K562 (cell line): ENCODE measurements around the gene GPR15LG. TPM values are rescaled to one million over a fixed set of nuclear protein-coding genes. Genes with fewer than 3 reads are reported as not detected.

Experiments
- JUNB ChIP-seq: fragments of 450-650 bp; formaldehyde crosslinking; conservative IDR thresholded peaks from 2 replicates; pipeline ENCODE4 v1.4.0; 2020; ENCODE audit warnings: mild to moderate bottlenecking
- POLR2B ChIP-seq: fragments of 450-650 bp; IDR thresholded peaks from 2 replicates; pipeline ENCODE4 v1.6.1; 2018; ENCODE audit warnings: low read depth; ENCODE audit not compliant: partially characterized antibody
- RBBP5 ChIP-seq: fragments of 200-600 bp; sonication (generic); IDR thresholded peaks from 2 replicates; pipeline ENCODE4 v1.6.1; 2012; ENCODE audit warnings: borderline replicate concordance, mild to moderate bottlenecking, low read length, control low read depth, inconsistent platforms; ENCODE audit not compliant: insufficient read depth, poor library complexity, severe bottlenecking
- REST ChIP-seq, 2 experiments: fragments of 450-650 bp; formaldehyde crosslinking in 1 of 2; IDR thresholded peaks; 2 replicates each; pipeline versions ENCODE4 v1.4.0 to v1.6.1; 2014 to 2020; ENCODE audit warnings: mild to moderate bottlenecking in 2 of 2, borderline replicate concordance in 1 of 2, low read depth in 1 of 2
- SMARCA5 ChIP-seq: fragments of 450-650 bp; IDR thresholded peaks from 2 replicates; pipeline ENCODE4 v1.6.1; 2016
- SMARCB1 ChIP-seq: IDR thresholded peaks from 2 replicates; pipeline ENCODE4 v1.6.1; 2011; ENCODE audit warnings: improper control_type of control experiment, low read depth; ENCODE audit not compliant: insufficient read length
- TAF9B ChIP-seq: fragments of 450-650 bp; IDR thresholded peaks from 2 replicates; pipeline ENCODE4 v1.6.1; 2018; ENCODE audit warnings: mild to moderate bottlenecking; ENCODE audit not compliant: partially characterized antibody
- ZBED1 ChIP-seq: IDR thresholded peaks from 2 replicates; pipeline ENCODE4 v1.6.1; 2014
- ZNF77 ChIP-seq: fragments of 250-450 bp; sonication (Bioruptor Pico); IDR thresholded peaks from 2 replicates; pipeline ENCODE4 v1.5.0; 2020
- polyA plus RNA-seq, 8 experiments: library from polyadenylated mRNA; depleted of rRNA in 4 of 8; stranded (reverse) in 5 of 8; unstranded in 3 of 8; fragments of >200 nt; fragmentation: Nextera tagmentation in 2 of 8; fragmentation: Illumina TruSeq in 1 of 8; extraction: Ambion mirVana in 2 of 8; extraction: Trizol in 1 of 8; gene quantifications; 2 replicates each; pipeline versions ENCODE4 v1.2.1 to v1.2.3, GENCODE V29; 2011 to 2014; ENCODE audit warnings: inconsistent platforms in 1 of 8, missing spikeins in 1 of 8
- total RNA-seq, 7 experiments: library from RNA; depleted of rRNA in 6 of 7; stranded (reverse); fragments of >200 nt in 6 of 7; fragmentation: Illumina TruSeq in 2 of 7; extraction: Trizol in 2 of 7; gene quantifications; 2 replicates each; pipeline versions ENCODE4 v1.2.1 to v1.2.3, GENCODE V29; 2011 to 2021; ENCODE audit warnings: low replicate concordance in 1 of 7

The GPR15LG gene
- total and polyA plus RNA-seq, 9 of the 15 experiments (the other 6 are each of a cell fraction or from before 2014, with no cell fraction given), result 0.51 TPM; not detected in 8

- no peak for TF ChIP-seq POLR2B
- TF ChIP-seq ZBED1, result no peak
- TF ChIP-seq SMARCB1, result no peak
- no peak for TF ChIP-seq JUNB
- TF ChIP-seq TAF9B, result no peak
- TF ChIP-seq ZNF77, result no peak
- no peak for TF ChIP-seq SMARCA5
- TF ChIP-seq RBBP5, result no peak
- TF ChIP-seq REST (IDR thresholded peaks at IDR 0.05; ENCODE audit: borderline replicate concordance), result no peak
- no peak for TF ChIP-seq REST (CRISPR knock-in tag; IDR thresholded peaks at IDR 0.05; ENCODE audit: low read depth)
- TF ChIP-seq, all 486 proteins: peak for 12
Measured at GRCh38 chr10:84214612-84215235, 41.1 kb downstream of the GPR15LG start (continued).
